OCI-M1 (cell line): Measurements from ENCODE around the gene MRPL1.
"Not testable (repeated sequence)": the region's sequence is repeated elsewhere in the genome, so short reads cannot be mapped to it uniquely, and the experiment has no call there.

Source experiments
- DNase-seq: peaks from one replicate; lab custom pipeline; 2025; lab: John Stamatoyannopoulos, UW

MRPL1 gene

GRCh38 chr4:77849278-77849965 is 13.2 kb upstream of the MRPL1 start:
- no peak for DNase-seq

DNA sequence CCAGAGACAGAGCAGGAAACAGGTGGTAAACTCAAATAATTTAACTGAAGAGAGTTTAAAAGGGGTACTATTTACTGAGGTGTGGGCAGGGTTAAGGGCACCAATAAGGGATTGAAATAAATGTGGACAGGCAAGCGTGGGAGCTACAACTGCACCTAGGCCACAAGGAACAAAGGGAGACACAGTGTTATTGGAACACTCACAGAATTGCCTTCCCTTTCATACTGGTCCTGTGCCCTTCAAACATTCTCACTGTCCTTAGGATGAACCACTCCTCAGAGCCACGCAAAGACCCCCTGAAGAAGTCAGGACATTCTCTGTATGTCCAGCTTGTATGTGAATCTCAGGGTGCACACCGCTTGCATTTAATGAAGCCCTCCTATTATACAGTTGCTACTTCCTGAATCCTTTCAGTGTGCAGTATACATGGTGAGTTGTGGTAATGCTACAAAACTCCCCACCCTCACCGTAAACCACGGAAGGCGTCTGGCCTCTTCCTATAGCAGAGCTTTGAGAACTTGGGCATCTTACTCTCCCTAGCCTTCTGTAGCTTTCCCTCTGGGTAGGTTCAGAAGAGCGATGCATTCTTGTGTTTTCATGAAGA is 9.6 kb upstream of the MRPL1 start:
- peak; percentile 34 for DNase-seq

DNA sequence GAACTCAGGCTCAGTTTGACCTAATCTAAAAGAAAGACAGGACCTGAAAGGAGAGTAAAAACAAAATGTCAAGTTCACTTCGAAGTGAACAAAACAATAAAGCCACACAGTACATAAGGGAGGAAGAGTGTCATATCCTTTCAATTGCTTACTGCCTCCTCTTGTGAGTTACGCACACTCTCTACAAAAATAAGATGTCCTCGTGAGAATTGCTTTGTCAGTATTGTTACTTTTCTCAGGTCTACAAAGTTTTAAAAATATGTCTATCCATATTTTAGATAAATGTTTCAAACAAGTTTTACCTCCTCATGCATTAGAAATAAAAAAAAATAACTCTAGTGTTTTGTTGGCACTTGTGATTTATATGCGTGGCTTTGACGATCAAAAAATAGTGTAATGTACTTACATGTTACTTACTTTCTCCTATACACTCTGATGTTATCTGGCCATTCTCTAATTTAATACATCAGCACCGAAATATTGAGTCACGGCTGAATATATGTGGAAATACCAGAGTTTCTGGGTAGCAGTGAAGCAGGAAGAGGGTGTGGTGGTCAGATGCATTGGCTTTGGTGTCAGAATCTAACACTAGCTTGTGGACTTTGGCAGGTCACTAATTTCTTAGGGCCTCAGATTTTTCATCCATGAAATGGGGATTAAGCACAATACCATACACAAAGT is 8.1 kb upstream of the MRPL1 start:
- DNase-seq, result no peak

- no peak for DNase-seq
These were observed 6.5 kb upstream of the MRPL1 start for GRCh38 chr4:77856152-77856551.

DNA sequence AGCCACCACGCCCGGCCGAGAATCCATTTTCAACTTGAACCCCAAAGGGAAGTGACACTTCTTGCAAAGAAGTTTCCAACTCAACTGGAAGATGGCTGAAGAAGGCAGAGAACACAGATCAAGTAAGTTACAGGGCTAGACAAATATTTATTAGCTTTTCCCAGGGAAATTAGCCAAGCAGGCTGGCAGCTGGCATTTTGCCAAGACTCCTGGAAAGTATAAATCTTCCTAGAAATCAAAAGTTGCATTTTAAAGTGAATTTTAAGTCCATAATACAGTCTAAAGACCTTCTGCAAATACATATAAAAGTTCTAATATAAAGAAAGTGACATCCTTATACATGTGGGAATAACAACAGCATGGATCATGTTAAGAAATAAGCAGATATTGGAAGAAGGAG is 3.4 kb upstream of the MRPL1 start:
- DNase-seq, result no peak

DNA sequence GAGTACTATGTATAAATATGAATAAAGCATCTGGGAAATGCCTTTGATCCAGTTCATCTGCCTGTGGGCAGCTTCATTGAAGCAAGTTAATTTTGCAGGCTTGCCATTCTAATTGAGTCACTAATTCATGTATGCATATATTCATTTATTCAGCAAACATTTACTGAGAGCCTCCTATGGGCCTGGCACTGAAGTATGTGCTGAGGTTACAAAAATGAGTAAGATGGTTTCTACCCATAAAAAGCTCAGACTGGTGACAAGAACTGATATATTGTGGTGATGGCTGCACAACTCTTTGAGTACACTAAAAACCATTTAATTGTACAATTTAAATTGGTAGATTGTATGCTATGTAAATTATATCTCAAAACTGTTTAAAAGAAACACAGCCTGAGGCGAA is 1.1 kb upstream of the MRPL1 start:
- peak; percentile 51 for DNase-seq

GRCh38 chr4:77863341-77863740 is 711 bp downstream of the MRPL1 start:
- not testable (repeated sequence) for DNase-seq

DNA sequence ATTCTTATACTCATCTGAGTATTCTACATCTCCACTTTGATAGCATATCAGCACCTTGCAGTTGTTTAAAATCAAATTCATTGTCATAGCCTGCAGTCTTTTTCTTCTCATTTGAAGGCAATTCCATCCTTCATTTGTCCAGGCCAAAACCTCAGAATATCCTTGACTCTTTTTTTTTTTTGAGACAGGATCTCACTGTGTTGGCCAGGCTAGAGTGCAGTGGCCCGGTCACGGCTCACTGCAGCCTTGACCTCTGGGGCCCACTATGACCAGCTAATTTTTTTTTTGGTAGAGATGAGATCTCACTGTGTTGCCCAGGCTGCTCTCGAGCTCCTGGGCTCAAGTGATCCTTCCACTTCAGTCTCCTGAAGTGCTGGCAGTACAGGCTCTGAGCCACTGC is 2.6 kb downstream of the MRPL1 start:
- DNase-seq, result no peak

- DNase-seq, result no peak
These were observed 10.3 kb downstream of the MRPL1 start for GRCh38 chr4:77872723-77873445.

DNA sequence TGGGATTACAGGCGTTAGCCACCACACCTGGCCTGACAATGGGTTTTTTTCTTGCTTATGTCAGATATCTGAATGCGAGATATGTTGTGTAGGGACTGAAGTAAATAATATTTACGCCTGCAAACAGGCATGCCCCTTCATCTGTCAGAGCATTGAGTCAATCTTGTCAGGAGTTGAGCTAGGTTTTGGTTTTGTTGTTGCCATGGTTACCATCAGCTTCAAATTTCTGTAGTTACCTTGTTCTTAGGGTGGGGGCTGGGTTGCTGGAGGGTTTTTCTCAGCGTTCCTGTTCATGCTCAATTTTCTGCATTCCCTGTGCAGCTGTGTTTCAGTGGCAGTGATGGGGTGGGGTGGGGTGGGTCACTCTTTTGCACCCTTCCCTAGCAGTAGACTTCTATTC is 14.5 kb downstream of the MRPL1 start:
- DNase-seq, result no peak

- DNase-seq, result no peak
These were observed 15.3 kb downstream of the MRPL1 start for GRCh38 chr4:77877771-77878565.

DNA sequence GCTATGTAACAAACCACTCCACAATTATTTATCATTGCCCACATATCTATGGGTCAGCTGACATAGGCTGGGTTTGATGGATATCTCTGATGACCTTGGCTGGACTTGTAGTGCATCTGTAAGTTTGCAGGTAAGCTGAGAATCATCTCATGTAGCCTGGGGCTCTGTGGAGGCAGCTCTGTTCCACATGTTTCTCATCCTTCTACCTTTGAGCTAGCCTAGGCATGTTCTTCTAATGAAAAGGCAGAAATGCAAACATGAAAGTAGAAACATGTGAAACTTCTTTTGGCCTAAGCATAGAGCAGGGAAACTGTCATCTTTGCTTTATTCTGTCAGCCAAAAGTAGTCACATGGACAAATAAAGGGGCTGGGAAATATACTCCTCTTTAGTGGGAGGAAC is 18.2 kb downstream of the MRPL1 start:
- DNase-seq, result no peak

- DNase-seq, result no peak
These were observed 19.0 kb downstream of the MRPL1 start for GRCh38 chr4:77881460-77882295.

DNA sequence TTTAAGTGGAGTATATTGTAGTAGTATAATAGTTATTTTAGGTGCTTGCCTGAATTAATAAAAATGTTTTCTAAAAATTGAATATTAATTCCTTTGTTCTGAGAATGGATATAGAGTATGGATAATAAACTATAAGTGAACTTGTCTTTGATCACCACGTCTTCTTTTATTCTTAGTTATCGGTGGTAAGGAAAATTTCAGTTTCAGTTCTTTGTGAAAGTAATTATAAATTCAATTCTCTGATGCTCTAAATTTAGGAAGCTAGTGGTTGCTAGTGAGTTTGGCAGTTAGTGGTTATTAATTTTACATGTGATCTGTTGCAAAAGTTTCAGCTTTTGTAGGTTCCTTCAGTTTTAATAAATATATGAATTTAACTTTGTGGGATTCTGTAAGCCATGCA is 30.8 kb downstream of the MRPL1 start:
- no peak for DNase-seq

- peak; percentile 56 for DNase-seq
These were observed 37.0 kb downstream of the MRPL1 start for GRCh38 chr4:77899607-77900006.

DNA sequence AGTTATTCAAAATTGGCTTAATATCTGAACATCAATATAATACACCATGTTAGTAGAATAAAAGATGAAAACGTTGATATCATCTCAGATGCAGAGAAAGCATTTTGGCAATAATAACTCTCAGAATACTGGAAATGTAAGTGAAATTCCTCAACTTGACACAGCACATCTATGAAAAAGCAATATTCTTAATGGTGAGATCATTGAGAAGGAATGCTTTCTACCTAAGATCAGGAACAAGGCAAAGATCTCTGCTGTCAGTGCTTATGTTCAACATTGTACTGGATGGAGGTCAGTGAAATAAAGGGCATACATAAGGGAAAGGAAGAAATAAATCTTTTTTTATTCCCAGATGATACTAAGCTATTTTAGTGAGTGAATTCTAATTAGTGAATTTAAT is 40.6 kb downstream of the MRPL1 start:
- no peak for DNase-seq

- DNase-seq, result peak; percentile 59
These were observed 43.1 kb downstream of the MRPL1 start for GRCh38 chr4:77905651-77906263.

DNA sequence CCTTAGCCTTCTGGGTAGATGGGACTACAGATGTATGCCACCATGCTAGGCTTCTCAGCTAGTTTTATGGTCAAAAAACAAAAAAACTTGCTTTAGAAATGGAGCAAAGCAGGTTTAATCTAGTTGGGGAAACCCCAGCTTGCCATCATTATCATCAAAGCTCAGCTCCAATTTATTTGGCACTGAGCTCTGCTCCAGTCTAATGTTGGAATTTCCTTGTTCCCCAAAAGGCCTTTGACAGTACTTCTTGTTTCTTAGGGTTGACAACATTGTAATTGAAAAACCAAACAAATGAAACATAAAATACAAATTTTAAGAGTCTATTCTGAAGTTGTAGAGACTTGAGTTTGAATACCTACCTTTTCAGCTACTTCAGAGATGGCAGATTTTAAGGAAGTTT is 48.0 kb downstream of the MRPL1 start:
- no peak for DNase-seq

GRCh38 chr4:77911091-77911490 is 48.5 kb downstream of the MRPL1 start:
- no peak for DNase-seq

DNA sequence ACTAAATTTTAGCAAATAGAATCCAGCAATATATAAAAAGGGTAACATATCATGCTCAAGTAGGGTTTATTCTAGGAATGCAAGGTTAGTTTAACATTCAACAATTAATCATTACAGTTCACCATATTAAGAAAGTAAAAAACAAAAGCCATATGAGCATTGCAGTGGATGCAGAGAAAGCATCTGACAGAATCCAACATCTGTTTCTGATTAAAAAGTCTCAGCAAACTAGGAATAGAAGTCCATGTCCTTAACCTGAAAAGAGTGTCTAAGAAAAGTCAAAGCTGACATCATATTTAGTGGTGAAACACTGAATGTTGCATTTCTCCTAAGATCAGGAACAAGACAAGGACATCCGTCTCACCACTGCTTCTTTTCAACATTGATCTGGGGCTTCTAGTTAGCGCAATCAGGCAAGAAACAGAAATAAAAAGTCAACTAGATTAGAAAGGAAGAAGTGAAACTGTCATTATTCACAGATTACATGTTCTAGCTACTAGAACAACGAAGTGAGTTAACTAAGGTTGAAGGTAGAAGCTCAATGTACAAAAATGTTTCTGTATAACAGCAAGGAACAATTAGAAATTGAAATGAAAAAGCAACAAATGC is 49.3 kb downstream of the MRPL1 start:
- DNase-seq, result no peak
